ENCODE results near the gene TM4SF5.
"Not testable (repeated sequence)": the region's sequence is repeated elsewhere in the genome, so short reads cannot be mapped to it uniquely, and the experiment has no call there.

TM4SF5 gene

DNA sequence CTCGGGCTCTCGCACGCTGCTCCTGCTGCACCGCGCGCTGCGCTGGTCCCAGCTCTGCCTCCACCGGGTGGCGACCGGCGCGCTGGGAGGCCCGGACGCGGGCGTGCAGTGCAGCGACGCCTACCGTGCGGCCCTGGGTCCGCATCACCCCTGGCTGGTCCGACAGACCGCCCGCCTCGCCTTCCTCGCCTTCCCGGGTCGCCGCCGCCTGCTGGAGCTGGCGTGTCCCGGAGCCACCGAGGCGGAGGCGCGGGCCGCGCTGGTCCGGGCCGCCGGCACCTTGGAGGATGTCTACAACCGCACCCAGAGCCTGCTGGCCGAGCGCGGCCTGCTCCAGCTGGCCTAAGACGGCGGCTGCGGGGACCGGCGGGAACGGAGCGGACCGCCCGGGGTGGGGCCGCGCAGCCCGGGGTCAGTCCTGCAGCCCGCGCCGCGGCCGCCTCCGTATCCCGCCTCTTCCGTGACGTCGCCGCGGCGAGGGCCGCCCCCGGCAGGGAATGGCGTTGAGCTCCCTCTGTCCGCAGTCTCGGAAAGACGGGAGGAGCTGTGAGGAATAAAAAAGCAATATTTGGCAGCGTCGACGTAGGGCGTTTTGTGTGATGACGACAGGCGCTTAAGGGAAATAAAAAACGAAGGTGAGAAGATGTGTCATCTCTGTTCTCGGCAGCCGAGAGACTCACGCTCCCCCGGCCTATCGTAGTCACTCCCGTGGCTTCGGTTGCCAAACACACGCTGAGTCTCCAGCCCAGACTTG is 18.4 kb downstream of the TM4SF5 start:
- peak; percentile 52 to 67 (median 67) for DNase-seq (ENCODE audit: low read depth in 2 of 3, low spot score in 2 of 3)

DNA sequence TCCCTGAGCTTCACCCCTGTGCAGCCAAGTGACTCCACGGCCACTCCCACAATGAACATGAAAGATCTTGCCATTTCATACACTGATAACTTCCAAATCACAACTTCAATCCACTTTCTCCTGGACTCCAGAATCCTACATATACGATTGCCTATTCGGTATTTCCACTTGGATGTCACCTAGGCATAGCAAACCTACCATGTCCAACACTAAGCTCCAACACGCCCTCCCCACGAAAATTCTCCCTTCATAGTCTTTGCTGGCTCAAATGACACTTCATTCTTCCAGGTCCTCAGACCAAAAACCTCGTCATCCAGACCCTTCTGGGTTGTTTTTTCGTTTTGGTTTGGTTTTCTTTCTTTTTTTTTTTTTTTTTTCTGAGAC is 19.0 kb downstream of the TM4SF5 start:
- DNase-seq (ENCODE audit: low read depth in 2 of 3, low spot score in 2 of 3) = no peak

DNA sequence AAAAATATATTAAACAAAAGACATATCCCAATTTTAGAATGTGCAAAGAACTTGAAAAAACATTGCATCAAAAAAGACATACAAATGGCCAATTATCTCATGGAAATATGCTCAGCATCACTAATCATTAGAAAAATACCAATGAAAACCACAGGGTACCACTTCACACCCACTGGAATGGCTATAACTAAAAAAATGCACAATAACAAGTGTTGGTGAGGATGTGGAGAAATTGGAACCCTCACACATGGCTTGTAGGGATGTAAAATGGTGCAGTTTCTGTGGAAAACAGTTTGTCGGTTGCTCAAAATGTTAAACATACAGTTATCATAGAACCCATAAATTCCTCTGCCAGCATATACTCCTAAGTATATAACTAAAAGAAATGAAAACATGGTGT is 23.5 kb downstream of the TM4SF5 start:
- DNase-seq (ENCODE audit: low read depth in 2 of 3, low spot score in 2 of 3) = no peak

DNA sequence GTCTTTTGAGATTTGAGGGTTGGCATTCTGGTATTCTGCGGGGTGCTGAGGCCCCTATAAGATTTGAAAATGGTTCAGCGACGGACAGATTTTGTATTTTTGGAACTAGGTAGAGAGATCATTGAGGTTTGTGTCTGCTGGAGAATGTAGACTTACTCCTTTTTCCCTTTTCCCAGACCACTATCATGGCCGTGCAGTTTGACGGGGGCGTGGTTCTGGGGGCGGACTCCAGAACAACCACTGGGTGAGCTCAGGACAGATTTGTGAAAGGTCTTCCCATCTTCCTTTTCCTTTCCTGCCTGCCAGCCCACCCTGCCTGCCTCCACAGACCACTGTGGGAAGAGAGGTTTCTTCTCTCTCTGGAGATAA is 24.9 kb downstream of the TM4SF5 start:
- DNase-seq (ENCODE audit: low read depth in 2 of 3, low spot score in 2 of 3) = no peak

DNA sequence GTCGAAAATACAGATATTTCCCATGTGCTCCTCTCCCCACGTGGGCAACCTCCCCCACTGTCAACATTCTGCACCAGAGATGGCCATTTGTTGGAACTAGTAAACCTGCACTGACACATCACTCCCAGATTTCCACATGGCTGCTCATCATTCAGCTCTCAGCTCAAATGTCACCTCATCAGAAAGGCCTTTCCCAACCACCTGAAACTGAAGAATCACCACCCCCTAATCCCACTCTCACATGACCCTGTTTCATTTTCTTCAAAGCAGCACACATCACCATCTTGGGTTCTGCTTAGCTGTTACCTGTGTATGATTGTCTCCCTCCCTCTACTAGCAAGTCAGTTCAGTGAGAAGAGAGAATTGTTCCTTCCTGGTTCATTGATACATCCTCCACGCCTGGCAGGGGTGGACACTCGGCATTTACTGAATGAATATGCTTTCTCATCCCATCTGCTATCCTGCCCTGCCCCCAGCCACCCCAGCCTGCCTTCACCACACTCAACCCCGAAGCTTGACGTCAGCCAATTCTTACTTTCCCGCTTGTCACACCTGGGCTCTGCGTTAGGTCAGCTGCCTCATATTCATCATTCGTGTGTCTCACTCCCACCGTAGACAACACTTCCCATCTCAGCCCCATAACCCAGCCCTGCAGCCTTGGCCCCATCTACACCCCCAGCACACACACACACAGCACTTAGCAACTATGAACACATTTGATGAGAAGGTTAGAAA is 28.9 kb downstream of the TM4SF5 start:
- no peak for DNase-seq (ENCODE audit: low read depth in 2 of 3, low spot score in 2 of 3)

DNA sequence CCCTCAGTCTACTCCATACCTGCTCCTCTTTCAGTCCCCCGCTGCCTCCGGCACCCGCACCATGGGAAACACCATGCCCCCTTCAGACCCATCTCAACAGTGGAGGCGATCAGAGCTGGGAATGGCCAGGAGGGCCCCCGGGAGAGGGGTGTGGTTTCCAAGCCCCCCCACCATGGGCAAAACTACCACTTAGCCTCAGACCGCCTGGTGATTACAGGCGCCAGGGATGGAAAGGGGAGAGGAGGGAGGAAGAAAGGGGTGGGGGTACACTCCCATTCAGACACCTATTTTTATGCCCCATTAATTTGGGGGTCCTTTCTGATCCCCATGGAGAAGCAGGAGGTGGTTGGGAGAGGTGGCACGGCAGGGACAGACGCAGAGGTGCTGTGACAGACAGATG is 30.5 kb downstream of the TM4SF5 start, which contains the start of gene C17orf114:
Gene C17orf114, minus strand, starts transcription at position 101 of the 400 bp plus-strand sequence.
- no peak for DNase-seq (ENCODE audit: low read depth in 2 of 3, low spot score in 2 of 3)

DNA sequence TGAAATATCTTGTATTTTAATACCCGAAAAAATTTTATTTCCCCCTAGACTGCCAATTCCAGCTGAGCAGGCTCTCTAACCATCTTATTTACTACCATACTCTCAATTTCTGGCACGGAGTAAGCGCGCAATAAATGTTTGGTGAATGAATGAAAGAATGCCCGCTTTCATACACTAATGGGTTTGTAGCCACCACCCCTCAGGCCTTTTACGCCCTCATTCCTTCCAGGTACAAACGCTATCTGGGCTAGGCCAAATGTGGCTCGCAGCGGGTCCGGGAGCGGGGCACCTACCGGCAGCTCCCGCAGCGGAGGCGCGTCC is 34.7 kb downstream of the TM4SF5 start:
- DNase-seq (ENCODE audit: low read depth in 2 of 3, low spot score in 2 of 3) = no peak

DNA sequence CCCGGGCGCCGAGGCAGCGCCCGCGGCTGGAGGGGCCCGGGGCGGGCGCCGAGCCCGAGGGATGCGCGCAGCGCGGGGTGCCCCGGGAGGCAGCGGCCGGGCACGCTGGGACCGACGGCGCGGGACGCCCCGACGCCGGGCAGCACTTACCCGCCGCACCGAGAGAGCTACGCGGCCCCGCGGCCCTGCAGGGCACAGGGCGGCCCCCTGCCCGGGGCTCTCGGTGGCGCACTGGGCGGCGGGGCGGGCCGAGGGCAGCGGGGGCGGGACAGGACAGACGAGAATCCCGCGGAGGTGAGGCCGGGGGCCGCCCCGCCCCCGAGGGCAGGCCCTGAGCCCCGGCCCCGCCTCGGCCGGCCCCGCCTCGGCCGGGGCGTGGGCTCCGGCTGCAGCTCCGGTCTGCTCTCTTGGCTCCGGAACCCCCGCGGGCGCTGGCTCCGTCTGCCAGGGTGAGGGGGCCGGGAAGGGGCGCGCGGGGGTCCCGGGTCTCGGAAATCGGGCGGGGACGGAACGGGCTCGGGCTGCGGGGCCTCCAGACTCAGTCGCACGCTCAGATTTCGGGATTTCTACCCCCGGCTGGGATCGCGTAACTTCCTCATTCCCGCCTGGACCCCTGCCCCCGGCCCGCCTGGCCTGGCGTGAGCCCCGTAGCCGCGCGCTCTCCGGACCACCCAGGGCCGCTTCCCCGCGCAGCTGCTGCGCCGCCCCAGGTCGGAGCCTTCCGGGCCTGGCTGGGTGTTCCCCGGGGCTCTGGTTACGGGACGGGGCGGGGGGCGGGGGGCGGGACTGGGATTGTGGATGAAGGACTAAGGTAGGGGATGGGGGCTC is 35.3 kb downstream of the TM4SF5 start, which contains the start of gene PLD2:
Gene PLD2, plus strand, starts transcription at position 376 of the 828 bp plus-strand sequence. CDS start 621 bp downstream, outside the sequence.
- DNase-seq (ENCODE audit: low read depth in 2 of 3, low spot score in 2 of 3) = peak; percentile 56 to 74 (median 66)

DNA sequence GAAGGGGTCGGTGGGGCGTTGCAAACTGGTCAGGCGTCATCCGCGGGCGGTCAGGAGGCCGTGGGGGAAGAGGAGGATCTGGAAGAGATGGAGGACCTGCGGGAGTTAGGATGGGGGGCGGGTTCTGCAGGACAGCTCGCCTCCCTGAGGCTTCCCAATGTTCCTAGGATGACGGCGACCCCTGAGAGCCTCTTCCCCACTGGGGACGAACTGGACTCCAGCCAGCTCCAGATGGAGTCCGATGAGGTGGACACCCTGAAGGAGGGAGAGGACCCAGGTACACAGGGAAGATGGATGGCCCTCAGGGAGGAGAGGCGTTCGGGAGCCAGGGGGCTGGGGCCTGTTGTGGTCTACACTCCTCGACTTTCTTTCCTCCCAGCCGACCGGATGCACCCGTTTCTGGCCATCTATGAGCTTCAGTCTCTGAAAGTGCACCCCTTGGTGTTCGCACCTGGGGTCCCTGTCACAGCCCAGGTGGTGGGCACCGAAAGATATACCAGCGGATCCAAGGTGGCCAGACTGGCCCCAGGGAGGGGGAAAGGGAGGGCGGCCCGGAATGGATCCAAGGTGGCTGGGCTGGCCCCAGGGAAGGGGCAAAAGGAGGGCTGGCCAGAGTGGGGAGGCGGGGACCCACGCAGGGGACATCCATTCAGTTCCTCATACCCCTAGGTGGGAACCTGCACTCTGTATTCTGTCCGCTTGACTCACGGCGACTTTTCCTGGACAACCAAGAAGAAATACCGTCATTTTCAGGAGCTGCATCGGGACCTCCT is 36.1 kb downstream of the TM4SF5 start:
- DNase-seq (ENCODE audit: low read depth in 2 of 3, low spot score in 2 of 3) = no peak

DNA sequence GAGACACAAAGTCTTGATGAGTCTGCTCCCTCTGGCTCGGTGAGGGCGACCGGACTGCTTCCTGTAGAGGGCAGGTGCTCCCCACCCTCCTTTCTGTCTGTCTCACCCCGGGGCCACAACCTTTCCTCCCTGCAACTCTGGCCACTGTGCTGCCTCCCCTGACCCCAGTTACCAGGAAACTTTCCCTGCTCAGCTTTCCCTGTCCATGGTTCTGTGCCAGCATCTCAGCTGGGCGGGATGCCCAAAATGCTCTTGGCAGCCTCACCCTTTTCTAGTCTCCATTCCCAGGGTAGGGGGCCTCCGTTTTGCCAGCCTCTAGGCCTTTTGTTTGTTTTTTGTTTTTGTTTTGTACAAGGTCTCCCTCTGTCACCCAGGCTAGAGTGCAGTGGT is 36.7 kb downstream of the TM4SF5 start:
- DNase-seq (ENCODE audit: low read depth in 2 of 3, low spot score in 2 of 3) = no peak

DNA sequence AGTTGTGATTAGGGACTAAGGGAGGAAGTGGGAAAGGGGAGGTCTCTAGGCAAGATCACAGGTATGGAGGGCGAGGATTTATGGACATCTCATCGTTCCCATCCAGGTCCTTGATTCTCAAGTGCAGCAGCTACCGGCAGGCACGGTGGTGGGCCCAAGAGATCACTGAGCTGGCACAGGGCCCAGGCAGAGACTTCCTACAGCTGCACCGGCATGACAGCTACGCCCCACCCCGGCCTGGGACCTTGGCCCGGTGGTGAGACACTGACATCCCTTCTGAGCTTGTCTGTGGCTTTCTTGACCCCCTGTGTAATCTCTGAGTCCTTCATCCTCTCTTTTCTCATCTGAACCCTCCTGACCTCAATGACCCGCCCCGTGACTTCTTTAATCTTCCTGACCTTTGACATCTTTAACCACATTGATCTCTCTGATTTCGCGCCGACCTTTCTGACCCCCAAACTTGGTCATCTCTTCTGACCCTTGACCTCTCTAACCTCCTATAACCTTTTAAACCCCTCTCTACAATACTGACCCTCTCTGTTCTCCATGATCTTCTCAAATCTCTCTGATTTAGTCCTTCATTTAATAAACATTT is 39.1 kb downstream of the TM4SF5 start:
- no peak for DNase-seq (ENCODE audit: low read depth in 2 of 3, low spot score in 2 of 3)

DNA sequence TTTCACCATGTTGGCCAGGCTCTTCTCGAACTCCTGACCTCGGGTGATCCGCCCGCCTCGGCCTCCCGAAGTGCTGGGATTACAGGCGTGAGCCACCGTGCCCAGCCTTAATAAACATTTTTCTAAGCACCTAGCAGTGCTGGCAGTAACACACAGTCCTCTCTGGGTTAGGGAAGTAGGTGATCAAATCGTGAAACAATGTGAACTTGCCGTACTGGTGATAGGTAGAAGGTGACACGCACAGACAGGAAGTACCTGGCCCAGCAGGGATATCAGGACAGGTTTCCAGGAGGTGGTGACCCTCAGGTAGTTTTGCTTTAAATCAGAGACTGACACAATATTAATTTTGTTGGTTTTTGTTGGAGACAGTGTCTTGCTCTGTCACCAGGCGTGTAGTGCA is 39.8 kb downstream of the TM4SF5 start:
- DNase-seq (ENCODE audit: low read depth in 2 of 3, low spot score in 2 of 3) = no peak

DNA sequence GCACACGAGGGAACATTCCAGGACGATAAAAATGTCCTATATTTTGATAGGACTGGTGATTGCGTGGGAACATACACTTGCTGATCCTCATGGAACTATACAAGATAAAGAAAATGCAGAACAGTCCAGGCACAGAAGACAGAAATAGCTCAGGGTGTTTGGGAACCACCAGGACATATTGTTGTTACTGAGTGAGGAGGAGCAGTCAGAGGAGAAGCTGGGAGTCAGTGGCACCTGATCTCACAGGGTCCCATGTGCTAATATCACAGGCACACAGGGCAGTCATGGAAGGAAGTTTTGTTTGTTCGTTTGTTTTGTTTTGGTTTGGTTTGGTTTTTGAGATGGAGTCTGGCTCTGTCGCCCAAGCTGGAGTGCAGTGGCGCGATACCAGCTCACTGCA is 41.0 kb downstream of the TM4SF5 start:
- no peak for DNase-seq (ENCODE audit: low read depth in 2 of 3, low spot score in 2 of 3)

DNA sequence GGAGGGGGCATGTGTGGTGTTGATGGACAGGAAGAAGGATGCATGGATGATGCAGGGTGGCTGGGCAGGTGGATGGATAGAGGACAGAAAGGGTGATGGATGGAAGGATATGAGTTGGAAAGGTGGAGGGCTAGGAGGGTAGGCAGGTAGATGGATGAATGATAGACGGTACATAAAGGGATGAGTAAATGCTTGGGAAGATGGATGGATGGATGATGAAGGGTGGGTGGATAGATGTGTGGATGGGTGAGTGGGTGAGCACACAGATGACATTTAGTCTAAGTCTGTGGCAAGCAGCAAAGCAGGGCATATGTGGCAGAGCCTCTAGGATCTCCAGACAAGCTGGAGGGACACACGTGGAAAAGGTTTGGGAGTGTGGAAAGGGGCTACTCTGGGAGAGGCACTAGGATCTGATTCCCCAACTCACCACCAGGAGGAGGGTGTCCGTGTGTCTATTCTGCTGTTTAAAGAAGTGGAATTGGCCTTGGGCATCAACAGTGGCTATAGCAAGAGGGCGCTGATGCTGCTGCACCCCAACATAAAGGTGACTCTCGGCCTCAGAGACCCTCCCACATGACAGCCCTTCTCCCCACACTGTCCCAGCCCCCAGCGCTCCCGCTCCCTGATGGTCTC is 43.5 kb downstream of the TM4SF5 start:
- DNase-seq (ENCODE audit: low read depth in 2 of 3, low spot score in 2 of 3) = no peak

DNA sequence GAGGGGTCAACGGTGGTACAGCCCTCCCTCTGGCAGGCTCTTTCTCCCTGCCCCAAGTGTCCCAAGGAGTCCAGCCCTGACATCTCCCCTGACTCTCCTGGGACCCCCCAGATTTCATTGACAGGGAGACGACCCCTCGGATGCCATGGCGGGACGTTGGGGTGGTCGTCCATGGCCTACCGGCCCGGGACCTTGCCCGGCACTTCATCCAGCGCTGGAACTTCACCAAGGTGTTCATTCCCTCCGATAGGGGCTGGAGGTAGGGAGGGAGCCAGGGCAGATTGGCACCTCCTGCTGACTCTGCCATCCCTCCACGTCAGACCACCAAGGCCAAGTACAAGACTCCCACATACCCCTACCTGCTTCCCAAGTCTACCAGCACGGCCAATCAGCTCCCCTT is 45.1 kb downstream of the TM4SF5 start:
- no peak for DNase-seq (ENCODE audit: low read depth in 2 of 3, low spot score in 2 of 3)

DNA sequence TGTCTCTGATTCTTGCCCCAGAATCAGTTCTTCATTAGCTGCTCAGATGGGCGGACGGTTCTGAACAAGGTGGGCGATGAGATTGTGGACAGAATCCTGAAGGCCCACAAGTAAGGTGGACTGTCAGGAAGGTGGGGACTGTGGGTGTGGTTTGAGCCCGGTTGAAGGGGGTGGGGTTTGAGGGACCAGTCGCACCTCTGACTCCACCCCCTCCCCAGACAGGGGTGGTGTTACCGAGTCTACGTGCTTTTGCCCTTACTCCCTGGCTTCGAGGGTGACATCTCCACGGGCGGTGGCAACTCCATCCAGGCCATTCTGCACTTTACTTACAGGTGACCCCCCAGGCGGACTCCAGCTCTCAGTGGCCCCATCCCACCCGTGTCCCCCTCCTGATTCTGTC is 46.6 kb downstream of the TM4SF5 start:
- no peak for DNase-seq (ENCODE audit: low read depth in 2 of 3, low spot score in 2 of 3)

DNA sequence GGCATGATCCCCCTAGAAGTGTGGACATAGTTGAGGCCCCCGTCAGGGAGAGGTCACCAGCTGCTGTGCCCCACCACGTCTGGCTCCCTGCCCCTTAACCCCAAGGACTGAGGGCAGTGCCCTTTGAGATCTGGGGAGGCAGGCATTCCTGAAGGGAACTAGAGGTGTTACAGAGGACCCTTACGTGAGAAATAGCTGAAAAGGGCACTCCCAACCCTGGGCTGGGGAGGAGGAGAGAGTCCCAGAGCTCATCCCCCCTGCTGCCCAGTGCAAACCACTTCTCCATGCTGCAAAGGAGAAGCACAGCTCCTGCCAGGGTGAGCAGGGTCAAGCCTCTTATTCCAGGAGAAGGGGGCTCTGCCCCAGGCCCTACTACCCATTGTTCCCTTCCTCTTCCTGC is 51.1 kb downstream of the TM4SF5 start:
- no peak for DNase-seq (ENCODE audit: low read depth in 2 of 3, low spot score in 2 of 3)

DNA sequence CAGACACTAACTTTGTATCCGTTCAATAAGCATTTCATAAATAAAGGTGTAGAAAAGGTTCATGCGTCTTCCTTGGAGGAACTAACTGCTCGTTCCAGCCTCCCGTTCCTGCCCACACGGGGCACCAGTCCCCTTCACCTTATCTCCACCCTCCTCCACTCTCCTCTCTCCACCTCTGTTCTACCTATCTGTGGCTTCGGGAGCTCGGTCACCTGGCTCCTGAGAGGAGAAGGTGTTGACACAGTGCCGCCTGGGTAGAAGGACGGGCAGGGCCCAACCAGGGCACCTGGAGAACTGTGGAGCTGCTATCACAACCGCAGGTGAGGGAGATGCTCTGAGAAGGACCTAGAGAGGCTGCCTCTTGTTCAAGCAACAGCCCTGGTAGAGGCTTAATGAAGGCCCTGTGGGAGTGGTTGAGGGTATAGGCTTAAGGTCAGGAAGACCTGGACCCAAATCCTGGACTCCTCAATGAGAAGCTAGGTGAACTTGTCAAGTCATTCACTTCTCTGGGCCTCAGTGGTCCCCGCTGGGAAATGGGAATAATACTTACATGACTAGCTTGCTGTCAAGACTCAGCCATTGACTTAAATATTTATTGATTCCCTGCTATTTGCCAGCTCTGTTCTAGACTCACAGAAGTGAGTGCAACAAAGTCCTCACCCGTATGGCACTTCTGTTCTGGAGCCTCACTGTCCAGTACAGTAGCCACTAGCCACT is 51.8 kb downstream of the TM4SF5 start:
- DNase-seq (ENCODE audit: low read depth in 2 of 3, low spot score in 2 of 3) = no peak

DNA sequence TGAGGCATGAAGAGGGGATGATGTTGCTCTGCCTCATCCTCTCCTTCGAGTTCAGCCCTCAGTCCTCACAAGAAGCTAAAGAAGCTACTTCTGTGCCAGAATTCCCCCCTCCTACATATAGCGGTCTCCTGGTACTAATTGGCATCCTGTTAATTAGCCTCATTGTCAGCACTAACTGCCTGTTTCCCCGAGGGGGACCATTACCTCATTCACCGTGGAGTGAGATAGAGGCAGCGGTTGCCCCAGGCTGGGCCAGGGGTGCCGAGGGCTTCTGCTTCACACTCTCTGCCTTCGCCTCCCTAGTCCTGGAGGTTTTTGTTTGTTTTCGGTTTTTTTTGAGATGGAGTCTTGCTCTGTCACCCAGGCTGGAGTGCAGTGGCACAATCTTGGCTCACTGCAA is 55.7 kb downstream of the TM4SF5 start:
- no peak for DNase-seq (ENCODE audit: low read depth in 2 of 3, low spot score in 2 of 3)

DNA sequence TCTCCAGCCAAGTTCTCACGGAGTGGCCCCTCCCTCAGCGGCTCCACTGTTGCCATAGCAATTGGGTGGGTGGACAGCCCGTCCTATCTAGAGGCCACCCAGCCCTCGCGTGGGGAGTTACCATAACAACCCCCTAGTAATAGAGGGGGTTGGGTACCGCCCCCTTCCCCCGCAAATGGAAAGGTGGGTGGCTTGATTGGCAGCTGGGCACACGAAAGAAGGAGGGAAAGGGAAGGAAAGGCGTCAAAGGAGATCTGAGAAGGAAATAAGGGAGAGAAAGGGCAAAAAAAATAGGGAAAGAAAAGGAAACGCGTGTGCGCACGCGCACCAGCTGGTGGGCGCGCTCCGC is 61.1 kb downstream of the TM4SF5 start:
- not testable (repeated sequence) for DNase-seq (ENCODE audit: low read depth in 2 of 3, low spot score in 2 of 3)
